Stromal cell of bone marrow (primary cell): Measurements from ENCODE around the gene NXPH2.

Experiments used
- DNase-seq: peaks from one replicate; pipeline ENCODE4 v3.0.0-alpha.2; 2012; ENCODE audit warnings: low read depth

The NXPH2 gene

GRCh38 chr2:138637061-138637460, 143.1 kb downstream of the NXPH2 start:
- DNase-seq, result no peak

GRCh38 chr2:138633049-138633448, 147.1 kb downstream of the NXPH2 start:
- no peak for DNase-seq

- peak; percentile 13 for DNase-seq
These were observed 148.0 kb downstream of the NXPH2 start for GRCh38 chr2:138632066-138632620.

- DNase-seq, result no peak
These were observed 150.0 kb downstream of the NXPH2 start for GRCh38 chr2:138630164-138630563.

- DNase-seq, result no peak
These were observed 154.0 kb downstream of the NXPH2 start for GRCh38 chr2:138626148-138626547.

- no peak for DNase-seq
These were observed 157.6 kb downstream of the NXPH2 start for GRCh38 chr2:138622613-138623012.

GRCh38 chr2:138621139-138621538, 159.1 kb downstream of the NXPH2 start:
- DNase-seq, result no peak

GRCh38 chr2:138620431-138620830, 159.8 kb downstream of the NXPH2 start:
- no peak for DNase-seq
